Fibroblast of skin of left quadriceps (primary cell): Measurements from ENCODE around the gene PPP1R36.
"Not testable (repeated sequence)": the region's sequence is repeated elsewhere in the genome, so short reads cannot be mapped to it uniquely, and the experiment has no call there.

ENCODE experiments used
- DNase-seq, 2 experiments: peaks; one replicate each; pipeline ENCODE4 v3.0.0-alpha.2; 2013; ENCODE audit warnings: low read depth in 2 of 2

The PPP1R36 gene

GRCh38 chr14:64566651-64567122, 16.9 kb downstream of the PPP1R36 start:
- no peak for DNase-seq

- DNase-seq, result no peak
Observed at GRCh38 chr14:64569138-64569631, 19.4 kb downstream of the PPP1R36 start.

GRCh38 chr14:64569646-64570045, 19.9 kb downstream of the PPP1R36 start:
- not testable (repeated sequence) for DNase-seq

GRCh38 chr14:64572386-64573104, 22.8 kb downstream of the PPP1R36 start:
- no peak for DNase-seq

GRCh38 chr14:64573109-64573508, 23.3 kb downstream of the PPP1R36 start:
- DNase-seq, result no peak

- no peak for DNase-seq
Observed at GRCh38 chr14:64574371-64575107, 24.8 kb downstream of the PPP1R36 start.

- no peak for DNase-seq
Observed at GRCh38 chr14:64577211-64577610, 27.4 kb downstream of the PPP1R36 start.

- no peak for DNase-seq
Observed at GRCh38 chr14:64580467-64580866, 30.7 kb downstream of the PPP1R36 start.

GRCh38 chr14:64581363-64581762, 31.6 kb downstream of the PPP1R36 start:
- no peak for DNase-seq

GRCh38 chr14:64581817-64582216, 32.1 kb downstream of the PPP1R36 start:
- no peak for DNase-seq

- DNase-seq, result no peak
Observed at GRCh38 chr14:64584190-64584589, 34.4 kb downstream of the PPP1R36 start.

GRCh38 chr14:64591809-64592208, 42.0 kb downstream of the PPP1R36 start:
- peak; percentile 34 to 36 for DNase-seq

- DNase-seq, result no peak
Observed at GRCh38 chr14:64594438-64594837, 44.7 kb downstream of the PPP1R36 start.

GRCh38 chr14:64598404-64598803, 48.6 kb downstream of the PPP1R36 start:
- no peak for DNase-seq

- DNase-seq, result no peak
Observed at GRCh38 chr14:64601571-64601970, 51.8 kb downstream of the PPP1R36 start.

GRCh38 chr14:64602826-64603225, 53.1 kb downstream of the PPP1R36 start:
- DNase-seq, result no peak

- DNase-seq, result no peak
Observed at GRCh38 chr14:64604001-64604400, 54.2 kb downstream of the PPP1R36 start.

- DNase-seq, result no peak
Observed at GRCh38 chr14:64604881-64605280, 55.1 kb downstream of the PPP1R36 start.

GRCh38 chr14:64605926-64606685, 56.3 kb downstream of the PPP1R36 start:
- DNase-seq, result no peak

- no peak for DNase-seq
Observed at GRCh38 chr14:64610049-64610746, 60.4 kb downstream of the PPP1R36 start.

GRCh38 chr14:64611358-64612020, 61.7 kb downstream of the PPP1R36 start:
- DNase-seq, result no peak
